ENCODE data around the gene CKAP4.

The CKAP4 gene

DNA sequence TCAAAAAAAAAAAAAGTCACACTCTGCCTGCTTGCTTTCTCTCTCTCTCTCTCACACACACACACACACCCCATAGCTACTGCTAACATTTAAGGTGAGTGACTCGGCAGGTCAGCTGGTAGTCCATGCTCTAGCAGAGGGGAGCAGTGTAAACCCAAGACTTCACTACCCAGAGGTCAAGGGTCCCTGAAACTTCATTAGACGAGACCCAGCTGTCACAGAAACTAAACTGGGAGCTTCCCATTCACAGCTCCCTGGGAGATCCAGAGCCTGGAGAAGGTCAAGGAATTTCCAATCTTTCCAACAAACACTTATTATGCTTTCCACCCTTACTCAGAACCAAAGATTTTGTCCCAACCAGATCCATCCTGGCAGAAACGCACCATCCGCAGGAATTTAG is 33.2 kb downstream of the CKAP4 start:
- no peak overlapping the region for H3K23ac ChIP-seq (ENCODE audit: low read depth, low read length, poor library complexity)
- H2AK5ac ChIP-seq (ENCODE audit: low read depth, low read length) = no peak overlapping the region
- H2BK12ac ChIP-seq (ENCODE audit: low read length) = no peak overlapping the region
- H4K91ac ChIP-seq (ENCODE audit: low read depth, low read length, poor library complexity) = no peak overlapping the region
- no CpG with 5 or more reads among the region's 4 CpGs for WGBS, 2 donors (ENCODE audit: extremely low coverage in 2 of 2, insufficient read length in 2 of 2, insufficient replicate concordance in 1 of 2)
- DNase-seq (ENCODE audit: low spot score) = no peak
- no peak overlapping the region for H3K4me2 ChIP-seq (ENCODE audit: insufficient read depth, low read length, poor library complexity, severe bottlenecking)
- H3K27ac ChIP-seq (replicated peaks; ENCODE audit: low read length) = no peak overlapping the region
- peaks cover 3 to 8% of the 10 kb centered on the region in 2 donors for H3K4me1 ChIP-seq (ENCODE audit: control insufficient read depth in 2 of 2, insufficient read depth in 1 of 2, low read depth in 1 of 2, low read length in 2 of 2)
- no peak overlapping the region for H2BK15ac ChIP-seq (ENCODE audit: low read length)
- peak overlapping the region; percentile 59 for H2AFZ ChIP-seq (ENCODE audit: low read length)
- H3K36me3 ChIP-seq (replicated peaks in 1 of 2; ENCODE audit: control insufficient read depth in 2 of 2, insufficient read depth in 2 of 2, low read length in 2 of 2) = no peaks in the 10 kb centered on the region
- H3K18ac ChIP-seq (ENCODE audit: low read length) = no peak overlapping the region
- no peak overlapping the region for H2BK120ac ChIP-seq (ENCODE audit: low read depth, low read length)
- H3K4ac ChIP-seq (ENCODE audit: low read length) = no peak overlapping the region
- no peak overlapping the region for H4K8ac ChIP-seq (ENCODE audit: low read depth, low read length)
- H3K4me3 ChIP-seq (ENCODE audit: low read length in 2 of 2) = no peak overlapping the region
- no peak overlapping the region for H2BK5ac ChIP-seq (ENCODE audit: low read length)
- no peak overlapping the region for H3K9ac ChIP-seq (ENCODE audit: low read depth, low read length, poor library complexity)
- H3K27me3 ChIP-seq (ENCODE audit: control insufficient read depth in 3 of 3, insufficient read depth in 3 of 3, low read depth in 1 of 3, low read length in 3 of 3) = no peaks in the 10 kb centered on the region
- H3K79me1 ChIP-seq (ENCODE audit: low read depth, low read length) = no peaks in the 10 kb centered on the region
- H3K9me3 ChIP-seq (replicated peaks in 1 of 2; ENCODE audit: control insufficient read depth in 2 of 2, insufficient read depth in 1 of 2, low read depth in 1 of 2, low read length in 2 of 2) = peaks cover 0 to 13% of the 10 kb centered on the region in 2 donors
- no peak overlapping the region for H3K14ac ChIP-seq (ENCODE audit: low read length)

- H3K23ac ChIP-seq (ENCODE audit: low read depth, low read length, poor library complexity) = no peak overlapping the region
- H3K9me3 ChIP-seq (replicated peaks in 1 of 2; ENCODE audit: control insufficient read depth in 2 of 2, insufficient read depth in 1 of 2, low read depth in 1 of 2, low read length in 2 of 2) = peaks cover 0 to 13% of the 10 kb centered on the region in 2 donors
- peaks cover 3 to 8% of the 10 kb centered on the region in 2 donors for H3K4me1 ChIP-seq (ENCODE audit: control insufficient read depth in 2 of 2, insufficient read depth in 1 of 2, low read depth in 1 of 2, low read length in 2 of 2)
- no peaks in the 10 kb centered on the region for H3K36me3 ChIP-seq (replicated peaks in 1 of 2; ENCODE audit: control insufficient read depth in 2 of 2, insufficient read depth in 2 of 2, low read length in 2 of 2)
- H2BK15ac ChIP-seq (ENCODE audit: low read length) = no peak overlapping the region
- H2BK12ac ChIP-seq (ENCODE audit: low read length) = no peak overlapping the region
- no peaks in the 10 kb centered on the region for H3K79me1 ChIP-seq (ENCODE audit: low read depth, low read length)
- no peak overlapping the region for H3K4me2 ChIP-seq (ENCODE audit: insufficient read depth, low read length, poor library complexity, severe bottlenecking)
- H4K8ac ChIP-seq (ENCODE audit: low read depth, low read length) = no peak overlapping the region
- DNase-seq (ENCODE audit: low spot score) = no peak
- no peak overlapping the region for H3K4ac ChIP-seq (ENCODE audit: low read length)
- no peak overlapping the region for H4K91ac ChIP-seq (ENCODE audit: low read depth, low read length, poor library complexity)
- H2BK5ac ChIP-seq (ENCODE audit: low read length) = no peak overlapping the region
- H3K14ac ChIP-seq (ENCODE audit: low read length) = no peak overlapping the region
- WGBS, 2 donors (ENCODE audit: extremely low coverage in 2 of 2, insufficient read length in 2 of 2, insufficient replicate concordance in 1 of 2) = no CpG with 5 or more reads among the region's 6 CpGs
- no peak overlapping the region for H2BK120ac ChIP-seq (ENCODE audit: low read depth, low read length)
- no peak overlapping the region for H3K27ac ChIP-seq (replicated peaks; ENCODE audit: low read length)
- no peak overlapping the region for H3K18ac ChIP-seq (ENCODE audit: low read length)
- H2AFZ ChIP-seq (ENCODE audit: low read length) = peak overlapping the region; percentile 77
- no peak overlapping the region for H3K9ac ChIP-seq (ENCODE audit: low read depth, low read length, poor library complexity)
- H2AK5ac ChIP-seq (ENCODE audit: low read depth, low read length) = no peak overlapping the region
- no peak overlapping the region for H3K4me3 ChIP-seq (ENCODE audit: low read length in 2 of 2)
- no peaks in the 10 kb centered on the region for H3K27me3 ChIP-seq (ENCODE audit: control insufficient read depth in 3 of 3, insufficient read depth in 3 of 3, low read depth in 1 of 3, low read length in 3 of 3)
Measured at GRCh38 chr12:106213662-106214061, 34.2 kb downstream of the CKAP4 start.

GRCh38 chr12:106211973-106212372 is 35.8 kb downstream of the CKAP4 start:
- H2AFZ ChIP-seq (ENCODE audit: low read length) = no peak overlapping the region
- no CpG with 5 or more reads among the region's 8 CpGs for WGBS, 2 donors (ENCODE audit: extremely low coverage in 2 of 2, insufficient read length in 2 of 2, insufficient replicate concordance in 1 of 2)

DNA sequence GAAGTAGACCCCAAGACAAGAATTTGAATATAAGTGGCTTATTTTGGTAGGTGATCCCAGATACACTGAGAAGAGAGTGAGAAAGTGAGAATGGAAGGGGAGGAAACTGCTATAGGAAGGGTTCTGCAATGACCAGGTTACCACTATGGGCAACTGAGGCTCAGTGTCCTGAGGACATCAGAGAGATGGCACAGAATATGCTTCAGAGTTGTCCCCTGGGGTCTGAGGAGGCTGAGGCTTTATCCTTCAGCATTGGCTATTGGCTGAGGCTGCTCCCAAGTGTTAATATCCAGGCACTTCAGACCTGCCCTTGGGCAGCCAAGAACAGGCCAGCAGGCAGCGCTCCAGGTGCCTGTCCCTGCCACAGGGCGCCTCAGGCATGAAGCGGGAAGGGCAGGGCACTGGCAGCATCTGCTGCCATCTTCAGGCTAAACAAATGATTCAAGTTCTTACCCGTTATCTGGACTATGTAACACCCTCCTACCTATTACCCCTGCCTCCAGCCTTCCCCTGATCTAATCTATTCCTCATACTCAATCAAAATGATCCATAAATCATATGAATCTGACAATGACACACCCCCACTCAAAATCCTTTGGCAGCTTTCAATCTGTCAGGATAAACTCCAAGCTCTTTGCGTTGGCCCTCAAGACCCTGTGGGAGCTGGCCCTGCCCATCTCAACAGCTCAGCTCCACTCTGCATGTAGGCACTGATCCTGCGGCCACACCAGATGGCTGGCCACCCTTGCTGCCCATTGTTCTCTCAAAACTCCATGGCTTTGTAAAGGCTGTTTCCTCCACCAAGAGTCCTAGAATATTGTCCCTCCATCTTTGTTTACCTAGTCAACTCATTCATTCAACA is 42.4 kb downstream of the CKAP4 start:
- Histone ChIP-seq H3K27me3 (ENCODE audit: control insufficient read depth in 3 of 3, insufficient read depth in 3 of 3, low read depth in 1 of 3, low read length in 3 of 3) (no peaks in the 10 kb centered on the region), H4K91ac (ENCODE audit: low read depth, low read length, poor library complexity) (no peak overlapping the region), H3K4me2 (ENCODE audit: insufficient read depth, low read length, poor library complexity, severe bottlenecking) (no peak overlapping the region), H2AK5ac (ENCODE audit: low read depth, low read length) (no peak overlapping the region), H2BK120ac (ENCODE audit: low read depth, low read length) (no peak overlapping the region), H3K14ac (ENCODE audit: low read length) (no peak overlapping the region), H3K27ac (replicated peaks; ENCODE audit: low read length) (no peak overlapping the region), H2BK5ac (ENCODE audit: low read length) (no peak overlapping the region), H3K4me1 (ENCODE audit: control insufficient read depth in 2 of 2, insufficient read depth in 1 of 2, low read depth in 1 of 2, low read length in 2 of 2) (peaks cover 0 to 2% of the 10 kb centered on the region in 2 donors), H3K9me3 (replicated peaks in 1 of 2; ENCODE audit: control insufficient read depth in 2 of 2, insufficient read depth in 1 of 2, low read depth in 1 of 2, low read length in 2 of 2) (peaks cover 2 to 7% of the 10 kb centered on the region in 2 donors), H3K9ac (ENCODE audit: low read depth, low read length, poor library complexity) (no peak overlapping the region), H2BK15ac (ENCODE audit: low read length) (no peak overlapping the region), H2AFZ (ENCODE audit: low read length) (peak overlapping the region; percentile 15), H3K23ac (ENCODE audit: low read depth, low read length, poor library complexity) (no peak overlapping the region), H4K8ac (ENCODE audit: low read depth, low read length) (no peak overlapping the region), H3K18ac (ENCODE audit: low read length) (no peak overlapping the region), H2BK12ac (ENCODE audit: low read length) (peak overlapping the region; percentile 14), H3K36me3 (replicated peaks in 1 of 2; ENCODE audit: control insufficient read depth in 2 of 2, insufficient read depth in 2 of 2, low read length in 2 of 2) (no peaks in the 10 kb centered on the region), H3K4ac (ENCODE audit: low read length) (no peak overlapping the region), H3K4me3 (ENCODE audit: low read length in 2 of 2) (no peak overlapping the region), H3K79me1 (ENCODE audit: low read depth, low read length) (no peaks in the 10 kb centered on the region)
- no peak for DNase-seq (ENCODE audit: low spot score)
- no CpG with 5 or more reads among the region's 6 CpGs for WGBS, 2 donors (ENCODE audit: extremely low coverage in 2 of 2, insufficient read length in 2 of 2, insufficient replicate concordance in 1 of 2)

More at GRCh38 chr12:106211973-106212372, 35.8 kb downstream of the CKAP4 start:
- H2BK120ac ChIP-seq (ENCODE audit: low read depth, low read length) = no peak overlapping the region
- no peaks in the 10 kb centered on the region for H3K27me3 ChIP-seq (ENCODE audit: control insufficient read depth in 3 of 3, insufficient read depth in 3 of 3, low read depth in 1 of 3, low read length in 3 of 3)
- no peak overlapping the region for H3K27ac ChIP-seq (replicated peaks; ENCODE audit: low read length)
- no peak overlapping the region for H3K4ac ChIP-seq (ENCODE audit: low read length)
- H3K79me1 ChIP-seq (ENCODE audit: low read depth, low read length) = no peaks in the 10 kb centered on the region
- H3K36me3 ChIP-seq (replicated peaks in 1 of 2; ENCODE audit: control insufficient read depth in 2 of 2, insufficient read depth in 2 of 2, low read length in 2 of 2) = no peaks in the 10 kb centered on the region
- no peak overlapping the region for H2BK5ac ChIP-seq (ENCODE audit: low read length)
- no peak overlapping the region for H2BK15ac ChIP-seq (ENCODE audit: low read length)
- H3K4me1 ChIP-seq (ENCODE audit: control insufficient read depth in 2 of 2, insufficient read depth in 1 of 2, low read depth in 1 of 2, low read length in 2 of 2) = peaks cover 3 to 8% of the 10 kb centered on the region in 2 donors
- peak overlapping the region; percentile 66 for H3K18ac ChIP-seq (ENCODE audit: low read length)
- no peak overlapping the region for H2BK12ac ChIP-seq (ENCODE audit: low read length)
- no peak overlapping the region for H2AK5ac ChIP-seq (ENCODE audit: low read depth, low read length)
- H3K14ac ChIP-seq (ENCODE audit: low read length) = no peak overlapping the region
- H3K4me2 ChIP-seq (ENCODE audit: insufficient read depth, low read length, poor library complexity, severe bottlenecking) = no peak overlapping the region
- no peak overlapping the region for H4K8ac ChIP-seq (ENCODE audit: low read depth, low read length)
- H3K9me3 ChIP-seq (replicated peaks in 1 of 2; ENCODE audit: control insufficient read depth in 2 of 2, insufficient read depth in 1 of 2, low read depth in 1 of 2, low read length in 2 of 2) = no peaks in the 10 kb centered on the region
- H3K23ac ChIP-seq (ENCODE audit: low read depth, low read length, poor library complexity) = no peak overlapping the region
- no peak overlapping the region for H3K9ac ChIP-seq (ENCODE audit: low read depth, low read length, poor library complexity)
- no peak for DNase-seq (ENCODE audit: low spot score)
- no peak overlapping the region for H4K91ac ChIP-seq (ENCODE audit: low read depth, low read length, poor library complexity)
- H3K4me3 ChIP-seq (ENCODE audit: low read length in 2 of 2) = no peak overlapping the region
